Left renal pelvis (tissue), 4 donors: ENCODE results near the gene RIPK1. TPM values are rescaled to one million over a fixed set of nuclear protein-coding genes. Genes with fewer than 3 reads are reported as not detected.
"Not testable (repeated sequence)": the region's sequence is repeated elsewhere in the genome, so short reads cannot be mapped to it uniquely, and the experiment has no call there.

Source experiments
- DNase-seq, 4 donors: peaks; one replicate each; pipeline ENCODE4 v3.0.0-alpha.2; 2013; ENCODE audit warnings: low read depth in 4 of 4, low spot score in 3 of 4
- polyA plus RNA-seq, 4 donors: library from polyadenylated mRNA; unstranded; fragments of 120-200 nt; gene quantifications; one replicate each; pipeline ENCODE4 v1.2.1, GENCODE V29; 2013; ENCODE audit not compliant: insufficient read length in 4 of 4

Gene RIPK1
- 10 to 100 TPM; 20.7 to 27.7 (median 25.7) TPM for polyA plus RNA-seq

GRCh38 chr6:3068329-3069214, at the start of gene RIPK1:
TSS of gene RIPK1 (plus strand) at chr6:3068494. CDS start at chr6:3076824, 8,330 bp downstream.
- peak; percentile 70 to 84 (median 80) for DNase-seq

- no peak for DNase-seq
These were observed 49.2 kb upstream of the RIPK1 start for GRCh38 chr6:3019065-3019464.

- DNase-seq = no peak
These were observed 48.5 kb upstream of the RIPK1 start for GRCh38 chr6:3019749-3020320.

GRCh38 chr6:3020976-3021598, 47.2 kb upstream of the RIPK1 start:
- not testable (repeated sequence) for DNase-seq

GRCh38 chr6:3022765-3023662, 45.3 kb upstream of the RIPK1 start:
- no peak for DNase-seq

- DNase-seq = peak in 1 of 4 donors; percentile 24
These were observed 44.4 kb upstream of the RIPK1 start for GRCh38 chr6:3023663-3024483.

- DNase-seq = no peak
These were observed 41.3 kb upstream of the RIPK1 start for GRCh38 chr6:3026791-3027626.

GRCh38 chr6:3028156-3028555, 40.1 kb upstream of the RIPK1 start:
- not testable (repeated sequence) for DNase-seq

GRCh38 chr6:3031857-3032640, 36.2 kb upstream of the RIPK1 start:
- DNase-seq = no peak

GRCh38 chr6:3032986-3033385, 35.3 kb upstream of the RIPK1 start:
- DNase-seq = no peak

GRCh38 chr6:3033652-3034051, 34.6 kb upstream of the RIPK1 start:
- no peak for DNase-seq

- DNase-seq = no peak
These were observed 32.9 kb upstream of the RIPK1 start for GRCh38 chr6:3035397-3035796.

- no peak for DNase-seq
These were observed 31.2 kb upstream of the RIPK1 start for GRCh38 chr6:3036861-3037637.

GRCh38 chr6:3037638-3038365, 30.5 kb upstream of the RIPK1 start:
- DNase-seq = no peak

- no peak for DNase-seq
These were observed 28.9 kb upstream of the RIPK1 start for GRCh38 chr6:3039384-3039783.

- no peak for DNase-seq
These were observed 27.1 kb upstream of the RIPK1 start for GRCh38 chr6:3041147-3041546.

GRCh38 chr6:3041606-3042005, 26.7 kb upstream of the RIPK1 start:
- DNase-seq = no peak
